Activated naive CD4-positive, alpha-beta T cell treated with anti-CD3 and anti-CD28 coated beads, Interleukin-2, amount 50 U/mL, for 72 hours (primary cell): Measurements from ENCODE around the gene LCE3E. TPM values are rescaled to one million over a fixed set of nuclear protein-coding genes. Genes with fewer than 3 reads are reported as not detected.
"Not testable (repeated sequence)": the region's sequence is repeated elsewhere in the genome, so short reads cannot be mapped to it uniquely, and the experiment has no call there.

ENCODE experiments used
- ATAC-seq, 2 donors: fragments of 150-1000 bp; cut with Tn5 transposase; 2 replicates each; pipeline ENCODE4 v1.10.0; 2021; ENCODE audit warnings: mild to moderate bottlenecking in 2 of 2, moderate library complexity in 2 of 2
- DNase-seq, 2 donors: peaks; one replicate each; pipeline ENCODE4 v3.0.0; 2021 to 2022; ENCODE audit warnings: low spot score in 2 of 2
- H3K27ac Mint-ChIP-seq, 2 donors: one replicate each; pipeline ENCODE4 v1.8.0; 2022; ENCODE audit warnings: mild to moderate bottlenecking in 2 of 2, mixed read lengths in 2 of 2
- H3K36me3 Mint-ChIP-seq, 2 donors: one replicate each; pipeline ENCODE4 v1.8.0; 2022; ENCODE audit warnings: mixed read lengths in 2 of 2
- H3K9me3 Mint-ChIP-seq, 2 donors: one replicate each; pipeline ENCODE4 v1.8.0; 2022; ENCODE audit warnings: mixed read lengths in 2 of 2
- total RNA-seq, 2 donors: library from RNA; stranded (reverse); gene quantifications; one replicate each; pipeline ENCODE4 v1.2.3, GENCODE V29; 2022

The LCE3E gene, protein sequence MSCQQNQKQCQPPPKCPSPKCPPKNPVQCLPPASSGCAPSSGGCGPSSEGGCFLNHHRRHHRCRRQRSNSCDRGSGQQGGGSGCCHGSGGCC
- total RNA-seq, result not detected

DNA sequence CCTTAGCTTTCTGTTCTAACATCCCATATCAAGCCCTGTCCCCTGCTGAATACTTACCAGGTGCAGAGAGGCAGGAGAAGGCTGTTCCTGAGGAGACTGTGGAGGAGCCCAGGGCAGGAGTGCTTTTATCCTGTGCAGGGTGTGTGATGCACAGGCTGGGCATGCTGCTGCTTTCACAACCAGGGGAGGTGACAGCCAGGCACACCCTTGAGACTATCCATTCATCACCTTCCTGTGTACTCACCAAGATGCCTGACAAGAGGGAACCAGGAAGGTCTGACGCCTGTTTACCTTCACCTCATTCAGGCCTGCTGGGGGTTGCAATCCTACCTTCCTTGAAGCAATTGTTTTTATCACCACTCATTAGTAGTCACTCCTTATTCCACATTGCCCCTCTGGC is at the start of gene LCE3E:
LCE3E (minus strand) TSS at position 100 of the 400 bp plus-strand sequence. CDS start 572 bp downstream, outside the sequence.
- Mint-ChIP-seq H3K36me3 (peaks cover 11 to 18% of the 10 kb centered on the region in 2 donors), H3K27ac (no peak within 1 kb of the TSS), H3K9me3 (peaks cover 9 to 16% of the 10 kb centered on the region in 2 donors)
- ATAC-seq (no peak), DNase-seq (no peak)

DNA sequence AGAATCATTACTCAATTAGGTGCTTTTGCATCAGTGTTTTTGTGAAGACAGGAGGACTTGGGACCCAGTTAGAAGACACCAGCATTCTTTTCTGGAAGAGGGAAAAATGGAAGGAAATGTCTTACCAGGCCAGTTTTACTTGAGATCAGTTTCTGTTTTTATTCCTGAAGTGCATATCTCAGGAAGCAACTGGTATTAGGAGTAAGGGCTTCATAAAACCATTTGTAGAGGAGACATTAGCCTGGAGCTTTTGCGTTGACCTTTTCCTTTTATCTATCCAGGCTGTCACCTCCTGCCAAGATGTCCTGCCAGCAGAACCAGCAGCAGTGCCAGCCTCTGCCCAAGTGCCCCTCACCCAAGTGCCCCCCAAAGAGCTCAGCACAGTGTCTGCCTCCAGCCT is 46.9 kb upstream of the LCE3E start, which contains the start of gene LCE3B:
LCE3B (plus strand) TSS at position 301 of the 400 bp plus-strand sequence; CDS start at position 301, 0 bp downstream.
- Mint-ChIP-seq H3K27ac (no peak within 1 kb of the TSS), H3K36me3 (peaks cover 3 to 7% of the 10 kb centered on the region in 2 donors), H3K9me3 (peaks cover 7% of the 10 kb centered on the region in 2 donors)
- DNase-seq (no peak), ATAC-seq (no peak)

DNA sequence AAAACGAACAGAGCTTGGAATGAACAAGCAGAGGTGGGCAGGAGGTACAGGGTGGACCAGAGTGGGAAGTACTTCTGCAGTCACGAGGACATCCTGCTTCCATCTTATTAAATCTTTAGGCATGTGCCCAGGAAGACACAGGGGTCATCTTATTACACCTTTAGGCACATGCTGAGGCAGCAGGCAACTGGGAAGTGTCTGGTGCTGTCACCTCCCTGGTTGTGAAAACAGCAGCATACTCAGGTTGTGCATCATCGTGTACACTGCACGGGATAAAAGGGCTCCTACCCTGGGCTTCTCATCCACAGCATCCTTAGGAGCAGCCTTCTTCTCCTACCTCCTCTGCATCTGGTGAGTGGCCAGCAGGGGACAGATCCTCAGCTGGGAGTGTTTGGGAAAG is 33.4 kb upstream of the LCE3E start, which contains the start of gene LCE3C:
LCE3C (plus strand) TSS at position 301 of the 400 bp plus-strand sequence. CDS start 498 bp downstream, outside the sequence.
- DNase-seq (no peak), ATAC-seq (no peak)
- no peak within 1 kb of the TSS for H3K27ac Mint-ChIP-seq
- H3K9me3 Mint-ChIP-seq, result peaks cover 11 to 20% of the 10 kb centered on the region in 2 donors
- H3K36me3 Mint-ChIP-seq, result peaks cover 6 to 19% of the 10 kb centered on the region in 2 donors

DNA sequence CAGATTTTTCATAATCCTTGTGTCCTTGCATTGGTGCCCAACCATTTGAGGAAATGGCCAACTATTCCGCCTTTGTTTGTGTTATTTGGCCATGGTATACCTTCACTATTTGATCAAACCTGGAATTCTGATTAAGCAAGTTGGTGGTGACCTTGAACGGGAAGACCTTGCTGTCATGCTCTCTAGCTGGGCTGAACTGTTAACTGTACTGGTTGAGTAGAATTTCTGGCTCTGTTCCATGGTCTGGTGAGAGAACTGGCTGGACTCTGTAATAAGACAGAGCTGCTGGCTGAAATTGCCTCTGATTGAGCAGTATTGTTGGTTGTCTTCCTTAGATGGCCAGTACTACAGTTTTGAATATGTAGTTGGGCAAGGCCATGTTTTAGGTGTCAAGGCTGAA is 30.4 kb upstream of the LCE3E start:
- Mint-ChIP-seq H3K36me3 (peaks cover 6 to 19% of the 10 kb centered on the region in 2 donors), H3K9me3 (peaks cover 18 to 20% of the 10 kb centered on the region in 2 donors), H3K27ac (no peak overlapping the region)
- DNase-seq, result no peak
- no peak for ATAC-seq

DNA sequence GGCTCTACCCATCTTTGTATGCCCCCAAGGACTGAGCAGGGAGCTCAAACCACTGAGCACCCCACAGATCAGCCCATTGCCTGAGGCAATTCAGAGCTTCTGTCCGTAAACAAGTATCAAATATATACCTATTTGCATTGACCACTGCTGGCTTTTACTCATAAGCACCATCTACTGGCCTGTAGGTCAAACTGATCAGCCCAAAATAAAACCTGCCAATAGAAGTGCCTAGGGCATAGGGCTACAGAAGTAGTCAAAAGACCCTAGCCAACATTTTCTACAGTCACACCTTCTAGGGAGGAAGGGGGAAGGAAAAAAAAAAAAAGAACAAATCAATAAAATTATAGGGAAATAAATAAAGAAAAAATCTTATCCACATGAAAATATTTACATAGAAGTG is 19.0 kb upstream of the LCE3E start:
- no peak for ATAC-seq
- Mint-ChIP-seq H3K9me3 (peaks cover 3 to 11% of the 10 kb centered on the region in 2 donors), H3K27ac (no peak overlapping the region), H3K36me3 (no peaks in the 10 kb centered on the region)
- DNase-seq, result no peak

DNA sequence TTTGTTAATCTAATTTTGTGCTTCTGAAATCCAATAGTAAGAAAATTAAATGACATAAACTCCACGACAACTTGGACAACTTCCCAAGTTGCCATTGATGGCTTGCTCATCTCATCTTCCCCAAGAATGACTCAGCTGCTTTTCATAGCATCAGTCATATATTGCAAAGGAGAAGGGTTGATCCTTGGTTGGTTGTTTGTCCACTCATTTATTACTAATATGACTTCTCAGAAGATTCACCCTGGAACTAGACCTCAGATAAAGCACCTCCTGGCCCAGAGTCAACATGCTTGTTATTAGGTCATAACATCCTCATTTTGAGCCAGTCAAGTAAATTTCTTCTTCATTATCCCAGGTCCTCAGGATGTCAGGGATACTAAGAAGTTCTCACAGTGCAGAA is 16.1 kb upstream of the LCE3E start:
- ATAC-seq (no peak), DNase-seq (no peak)
- H3K36me3 Mint-ChIP-seq, result no peaks in the 10 kb centered on the region
- H3K9me3 Mint-ChIP-seq, result peaks cover 3 to 4% of the 10 kb centered on the region in 2 donors
- H3K27ac Mint-ChIP-seq, result no peak overlapping the region

DNA sequence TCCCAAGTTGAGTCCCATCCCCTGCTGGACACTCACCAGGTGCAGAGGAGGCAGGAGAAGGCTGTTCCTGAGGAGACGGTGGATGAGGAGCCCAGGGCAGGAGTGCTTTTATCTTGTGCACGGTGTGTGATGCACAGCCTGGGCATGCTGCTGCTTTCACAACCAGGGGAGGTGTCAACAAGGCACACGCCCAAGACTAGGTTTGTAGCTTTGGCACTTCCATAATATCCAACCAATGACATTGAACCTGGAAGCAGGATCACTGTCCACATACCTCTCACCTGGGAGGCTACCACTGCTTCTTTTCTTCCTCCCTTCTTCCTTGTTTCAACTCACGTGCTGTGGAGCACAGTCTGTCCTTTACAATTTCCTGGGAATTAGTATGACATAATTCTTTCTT is 13.9 kb upstream of the LCE3E start, which contains the start of gene LCE3D:
LCE3D (minus strand) TSS at position 84 of the 400 bp plus-strand sequence. CDS start 580 bp downstream, outside the sequence.
- Mint-ChIP-seq H3K36me3 (no peaks in the 10 kb centered on the region), H3K9me3 (no peaks in the 10 kb centered on the region), H3K27ac (no peak within 1 kb of the TSS)
- no peak for ATAC-seq
- DNase-seq, result no peak

DNA sequence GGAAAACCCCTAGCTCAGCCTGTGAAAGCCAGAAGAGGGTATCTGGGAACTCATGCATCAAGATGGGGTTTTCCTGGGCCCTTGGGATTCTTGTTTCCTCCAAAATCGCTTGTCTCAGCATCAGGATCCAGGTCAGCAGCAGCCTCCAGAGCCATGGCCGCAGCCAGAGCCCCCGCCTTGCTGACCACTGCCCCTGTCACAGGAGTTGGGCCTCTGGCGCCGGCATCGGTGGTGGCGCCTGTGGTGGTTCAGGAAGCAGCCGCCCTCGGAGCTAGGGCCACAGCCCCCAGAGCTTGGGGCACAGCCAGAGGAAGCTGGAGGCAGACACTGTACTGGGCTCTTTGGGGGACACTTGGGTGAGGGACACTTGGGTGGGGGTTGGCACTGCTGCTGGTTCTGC is 12.9 kb upstream of the LCE3E start:
- not testable (repeated sequence) for ATAC-seq, H3K9me3 Mint-ChIP-seq, H3K36me3 Mint-ChIP-seq, DNase-seq, H3K27ac Mint-ChIP-seq

DNA sequence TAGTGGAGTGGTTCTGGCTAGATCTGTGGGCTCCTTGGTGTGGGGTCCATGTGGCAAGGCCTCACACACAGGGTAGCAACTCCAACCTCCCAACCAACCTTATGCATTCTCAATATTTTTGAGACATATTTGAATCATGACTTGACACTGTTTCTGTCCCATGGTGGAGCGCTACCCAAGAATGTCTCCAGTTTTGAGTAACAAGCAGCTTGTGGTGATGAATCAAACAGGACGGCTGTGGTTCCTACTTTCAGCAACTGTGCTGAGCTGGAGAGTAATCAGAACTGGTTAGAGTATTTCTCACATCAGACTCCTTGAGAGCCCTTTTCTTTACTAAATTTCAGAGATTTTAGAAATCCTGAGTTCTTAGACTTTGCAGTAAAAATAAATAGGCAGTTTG is 10.6 kb upstream of the LCE3E start:
- H3K27ac Mint-ChIP-seq, result no peak overlapping the region
- ATAC-seq (peak; percentile 22 to 94), DNase-seq (no peak)
- H3K9me3 Mint-ChIP-seq, result no peaks in the 10 kb centered on the region
- H3K36me3 Mint-ChIP-seq, result no peaks in the 10 kb centered on the region

DNA sequence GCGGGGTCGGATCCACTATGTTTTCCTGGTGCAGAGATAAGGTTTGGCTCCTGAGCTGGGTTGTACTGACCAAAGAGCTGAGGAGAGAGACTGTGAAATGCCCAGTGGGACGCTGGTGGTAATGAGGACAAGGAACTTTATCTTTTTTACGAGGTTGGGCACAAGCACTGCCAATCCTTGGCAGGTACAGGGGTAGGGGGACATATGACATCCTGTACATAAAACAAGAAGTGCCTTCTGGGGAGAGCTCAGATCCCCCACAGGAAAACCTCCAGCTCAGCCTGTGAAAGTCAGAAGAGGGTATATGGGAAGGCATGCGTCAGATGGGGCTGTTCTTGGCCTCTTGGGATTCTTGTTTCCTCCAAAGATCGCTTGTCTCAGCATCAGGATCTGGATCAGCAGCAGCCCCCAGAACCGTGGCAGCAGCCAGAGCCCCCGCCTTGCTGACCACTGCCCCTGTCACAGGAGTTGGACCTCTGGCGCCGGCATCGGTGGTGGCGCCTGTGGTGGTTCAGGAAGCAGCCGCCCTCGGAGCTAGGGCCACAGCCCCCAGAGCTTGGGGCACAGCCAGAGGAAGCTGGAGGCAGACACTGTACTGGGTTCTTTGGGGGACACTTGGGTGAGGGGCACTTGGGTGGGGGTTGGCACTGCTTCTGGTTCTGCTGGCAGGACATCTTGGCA is 905 bp downstream of the LCE3E start:
- Mint-ChIP-seq H3K36me3 (peaks cover 6 to 18% of the 10 kb centered on the region in 2 donors), H3K27ac (no peak overlapping the region), H3K9me3 (peaks cover 9 to 12% of the 10 kb centered on the region in 2 donors)
- no peak for ATAC-seq
- DNase-seq, result no peak

DNA sequence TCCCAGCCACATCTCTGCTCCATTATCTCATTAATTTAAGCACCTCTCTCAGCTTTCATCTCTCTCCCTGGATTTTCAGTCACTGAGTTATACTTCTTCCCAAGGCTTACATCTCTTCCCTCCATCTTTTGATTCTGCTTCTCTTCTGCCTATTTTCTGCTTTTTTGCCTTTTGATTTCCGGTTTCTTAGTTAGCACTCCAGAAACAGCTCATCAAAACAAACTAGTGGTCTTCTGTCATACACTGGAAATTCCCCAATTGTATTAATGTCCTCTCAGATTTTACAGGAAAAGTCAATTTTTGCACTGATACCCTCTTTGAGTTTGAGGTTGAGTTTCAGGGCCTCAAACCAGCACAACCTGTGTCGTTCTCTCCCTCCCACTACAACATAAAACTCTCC is 1.5 kb downstream of the LCE3E start:
- H3K27ac Mint-ChIP-seq, result no peak overlapping the region
- peaks cover 5 to 18% of the 10 kb centered on the region in 2 donors for H3K36me3 Mint-ChIP-seq
- DNase-seq, result no peak
- no peak for ATAC-seq
- peaks cover 9 to 12% of the 10 kb centered on the region in 2 donors for H3K9me3 Mint-ChIP-seq

DNA sequence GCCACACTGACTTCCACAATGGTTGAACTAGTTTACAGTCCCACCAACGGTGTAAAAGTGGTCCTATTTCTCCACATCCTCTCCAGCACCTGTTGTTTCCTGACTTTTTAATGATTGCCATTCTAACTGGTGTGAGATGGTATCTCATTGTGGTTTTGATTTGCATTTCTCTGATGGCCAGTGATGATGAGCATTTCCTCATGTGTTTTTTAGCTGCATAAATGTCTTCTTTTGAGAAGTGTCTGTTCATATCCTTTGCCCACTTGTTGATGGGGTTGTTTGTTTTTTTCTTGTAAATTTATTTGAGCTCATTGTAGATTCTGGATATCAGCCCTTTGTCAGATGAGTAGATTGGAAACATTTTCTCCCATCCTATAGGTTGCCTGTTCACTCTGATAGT is 18.2 kb downstream of the LCE3E start:
- not testable (repeated sequence) for H3K27ac Mint-ChIP-seq, DNase-seq, H3K36me3 Mint-ChIP-seq, H3K9me3 Mint-ChIP-seq, ATAC-seq

DNA sequence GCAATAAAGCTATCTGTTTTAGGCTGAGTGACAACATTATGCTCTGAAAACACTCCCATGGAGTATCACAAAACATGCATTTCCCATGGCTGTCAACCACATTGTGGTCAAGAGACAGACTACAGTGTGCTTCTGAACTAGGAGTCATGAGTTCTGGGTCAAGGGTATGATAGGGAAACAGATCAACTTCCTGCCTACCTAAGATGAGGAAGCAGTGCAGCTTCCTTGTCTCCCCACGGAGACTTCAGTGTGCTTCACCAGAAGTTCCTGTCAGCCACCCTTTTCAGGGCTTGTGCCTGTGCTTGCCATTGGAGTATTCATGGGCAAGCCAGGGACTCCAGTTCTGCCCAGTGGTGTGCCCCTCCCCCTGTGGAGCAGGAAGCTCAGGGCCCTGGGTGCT is 19.9 kb downstream of the LCE3E start:
- Mint-ChIP-seq H3K9me3 (no peaks in the 10 kb centered on the region), H3K27ac (no peak overlapping the region), H3K36me3 (no peaks in the 10 kb centered on the region)
- DNase-seq (no peak), ATAC-seq (no peak)

DNA sequence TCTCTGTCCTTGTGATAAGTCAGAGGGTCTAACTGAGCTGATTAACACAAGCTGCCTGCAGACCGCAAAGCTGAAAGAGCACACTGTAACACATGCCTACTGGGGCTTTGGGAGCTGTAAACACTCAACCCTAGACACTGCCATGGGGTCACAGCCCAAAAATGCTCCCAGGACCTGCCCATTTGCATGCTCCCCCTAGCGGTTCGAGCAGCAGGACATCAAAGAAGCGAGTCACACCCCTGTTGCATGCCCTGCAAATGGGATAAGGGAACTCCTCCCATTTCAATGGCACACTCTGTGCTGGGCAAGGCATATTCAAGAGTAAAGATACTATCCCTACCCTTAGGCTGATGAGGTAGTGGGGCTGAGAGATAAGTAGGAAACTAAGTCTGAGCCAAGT is 22.8 kb downstream of the LCE3E start:
- Mint-ChIP-seq H3K27ac (no peak overlapping the region), H3K36me3 (no peaks in the 10 kb centered on the region), H3K9me3 (no peaks in the 10 kb centered on the region)
- DNase-seq (peak in 1 of 2 donors; percentile 5), ATAC-seq (no peak)

DNA sequence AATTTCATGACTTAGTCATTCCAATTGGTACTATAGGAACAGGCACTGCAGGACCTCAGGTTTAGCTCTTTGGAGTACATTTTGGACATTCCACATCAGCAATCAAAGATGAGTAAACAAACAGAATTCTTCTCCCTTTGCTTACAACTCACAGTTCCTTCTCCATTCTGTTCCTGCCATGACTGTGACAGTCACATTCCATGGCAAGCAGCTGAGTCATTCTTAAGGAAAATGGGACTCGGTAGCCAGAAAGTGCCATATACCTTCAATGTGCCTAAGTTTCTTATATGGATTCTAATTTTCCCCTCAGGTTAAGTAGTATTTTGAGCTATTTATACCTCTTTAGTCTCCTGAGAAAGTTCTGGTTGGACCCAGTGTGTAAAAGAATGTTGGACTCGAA is 26.7 kb downstream of the LCE3E start:
- DNase-seq (no peak), ATAC-seq (no peak)
- Mint-ChIP-seq H3K27ac (no peak overlapping the region), H3K36me3 (no peaks in the 10 kb centered on the region), H3K9me3 (no peaks in the 10 kb centered on the region)

DNA sequence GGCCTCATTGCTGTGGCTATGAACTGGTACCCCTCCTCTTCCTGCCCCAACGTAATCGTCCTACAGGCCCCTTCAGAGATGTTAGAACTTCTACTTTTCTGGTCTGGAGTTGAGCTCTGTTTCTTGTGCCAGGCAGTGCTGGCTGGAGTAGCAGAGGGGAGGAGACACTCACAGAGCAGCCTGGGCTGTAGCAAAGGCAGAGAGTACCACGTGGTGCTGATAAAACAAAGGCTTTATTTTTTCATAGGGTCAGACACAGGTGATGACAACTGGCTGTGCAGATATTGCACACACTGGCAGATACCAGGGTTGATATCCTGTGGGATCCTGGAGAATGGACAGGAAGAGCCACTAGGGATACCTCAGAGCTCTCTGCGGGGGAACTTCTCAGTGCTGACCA is 29.1 kb downstream of the LCE3E start:
- ATAC-seq (no peak), DNase-seq (no peak)
- Mint-ChIP-seq H3K27ac (no peak overlapping the region), H3K9me3 (no peaks in the 10 kb centered on the region), H3K36me3 (no peaks in the 10 kb centered on the region)

DNA sequence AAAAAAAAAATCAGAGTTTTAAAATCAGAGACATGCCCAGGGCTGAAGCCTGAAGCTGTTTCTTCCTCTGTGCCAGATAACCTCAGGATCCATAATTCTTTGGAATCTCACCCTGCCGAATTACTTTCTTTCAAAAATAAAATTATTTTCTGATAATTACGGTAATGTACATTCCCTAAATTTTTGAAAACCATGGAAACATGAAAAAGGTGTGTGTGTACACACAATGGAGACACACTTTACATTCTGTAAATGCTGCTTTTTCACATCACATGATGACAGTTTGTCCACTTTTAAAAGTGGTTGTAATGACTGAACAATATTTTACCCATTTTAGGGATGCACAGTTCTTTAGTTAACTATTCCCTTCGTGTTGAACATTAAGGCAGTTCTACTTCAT is 30.8 kb downstream of the LCE3E start:
- Mint-ChIP-seq H3K36me3 (no peaks in the 10 kb centered on the region), H3K27ac (no peak overlapping the region), H3K9me3 (no peaks in the 10 kb centered on the region)
- ATAC-seq (no peak), DNase-seq (no peak)
